ENCODE results near the gene ALKAL2.

- TF ChIP-seq RXRA (IDR thresholded peaks at IDR 0.05; ENCODE audit: borderline replicate concordance, low read depth), result no peak
- no peak for TF ChIP-seq MAX (IDR thresholded peaks at IDR 0.05; ENCODE audit: low read depth)
- no peak for TF ChIP-seq ELF1 (IDR thresholded peaks at IDR 0.05)
- TF ChIP-seq SMC3 (IDR thresholded peaks at IDR 0.05; ENCODE audit: low read depth, low read length), result no peak
- TF ChIP-seq YY1 (IDR thresholded peaks at IDR 0.05; ENCODE audit: low read depth), result no peak
- no peak for TF ChIP-seq POLR2AphosphoS5 (IDR thresholded peaks at IDR 0.05; ENCODE audit: low read depth, low read length)
- TF ChIP-seq USF2 (IDR thresholded peaks at IDR 0.05; ENCODE audit: borderline replicate concordance, low read depth, low read length), result no peak
- TF ChIP-seq TEAD4 (IDR thresholded peaks at IDR 0.05; ENCODE audit: borderline replicate concordance, insufficient read depth), result no peak
- TF ChIP-seq TAF1 (IDR thresholded peaks at IDR 0.05; ENCODE audit: borderline replicate concordance, low read depth, low read length), result no peak
- no peak for TF ChIP-seq CTCF (IDR thresholded peaks at IDR 0.05)
- TF ChIP-seq EZH2phosphoT487 (IDR thresholded peaks at IDR 0.05; ENCODE audit: borderline replicate concordance, low read depth), result no peak
Measured at GRCh38 chr2:262117-262516, 25.8 kb downstream of the ALKAL2 start.

Data from SK-N-SH (cell line).